ENCODE measurements around the gene DNAH12.

The DNAH12 gene

DNA sequence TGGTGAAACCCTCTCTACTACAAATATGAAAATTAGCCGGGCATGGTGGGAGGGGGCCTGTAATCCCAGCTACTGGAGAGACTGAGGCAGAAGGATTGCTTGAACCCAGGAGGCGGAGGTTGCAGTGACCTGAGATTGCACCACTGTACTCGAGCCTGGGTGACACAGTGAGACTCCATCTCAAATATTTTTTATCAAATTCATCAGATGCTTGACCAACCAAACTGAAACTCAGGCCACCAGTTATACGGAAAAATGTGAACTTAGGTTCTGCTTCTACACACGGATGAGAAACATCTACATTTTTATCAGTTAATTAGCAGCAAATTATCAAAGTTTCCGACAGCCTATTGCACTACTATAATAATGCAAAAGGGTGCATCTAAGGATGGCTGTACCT lies 48.2 kb upstream of the DNAH12 start (continued):
- TF ChIP-seq, protein P1, sequence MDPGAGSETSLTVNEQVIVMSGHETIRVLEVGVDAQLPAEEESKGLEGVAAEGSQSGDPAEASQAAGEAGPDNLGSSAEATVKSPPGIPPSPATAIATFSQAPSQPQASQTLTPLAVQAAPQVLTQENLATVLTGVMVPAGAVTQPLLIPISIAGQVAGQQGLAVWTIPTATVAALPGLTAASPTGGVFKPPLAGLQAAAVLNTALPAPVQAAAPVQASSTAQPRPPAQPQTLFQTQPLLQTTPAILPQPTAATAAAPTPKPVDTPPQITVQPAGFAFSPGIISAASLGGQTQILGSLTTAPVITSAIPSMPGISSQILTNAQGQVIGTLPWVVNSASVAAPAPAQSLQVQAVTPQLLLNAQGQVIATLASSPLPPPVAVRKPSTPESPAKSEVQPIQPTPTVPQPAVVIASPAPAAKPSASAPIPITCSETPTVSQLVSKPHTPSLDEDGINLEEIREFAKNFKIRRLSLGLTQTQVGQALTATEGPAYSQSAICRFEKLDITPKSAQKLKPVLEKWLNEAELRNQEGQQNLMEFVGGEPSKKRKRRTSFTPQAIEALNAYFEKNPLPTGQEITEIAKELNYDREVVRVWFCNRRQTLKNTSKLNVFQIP (CRISPR knock-in tag; IDR thresholded peaks at IDR 0.05; ENCODE audit: borderline replicate concordance, low read depth), result no peak
- TF ChIP-seq ZFP30 (CRISPR knock-in tag; IDR thresholded peaks at IDR 0.05), result no peak
- no peak for TF ChIP-seq TCF4 (CRISPR knock-in tag; IDR thresholded peaks at IDR 0.05; ENCODE audit: borderline replicate concordance)

DNA sequence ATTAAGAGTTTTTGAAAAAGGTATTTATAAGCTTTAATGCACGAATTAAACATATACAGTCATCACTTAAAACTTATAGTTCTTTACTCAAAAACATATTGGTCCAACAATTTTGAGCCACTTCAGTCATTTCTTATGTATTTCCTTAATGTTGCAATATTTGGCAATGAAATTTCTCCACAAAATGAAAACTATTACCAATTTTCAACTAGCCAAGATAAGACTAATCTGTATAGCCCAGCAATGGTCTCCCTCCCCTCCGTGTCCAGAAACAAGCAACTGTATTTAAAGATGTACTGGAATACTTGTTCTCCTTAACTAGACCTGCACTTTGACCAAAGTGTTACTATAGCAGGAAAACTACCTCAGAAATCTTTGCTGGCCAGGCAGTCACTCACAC lies 43.8 kb upstream of the DNAH12 start:
- ATAC-seq, result no peak
- no peak for TF ChIP-seq ISL1 (CRISPR knock-in tag; IDR thresholded peaks at IDR 0.05)
- TF ChIP-seq CSDC2 (CRISPR knock-in tag; IDR thresholded peaks at IDR 0.05), result no peak
- TF ChIP-seq ARNTL (CRISPR knock-in tag; IDR thresholded peaks at IDR 0.05; ENCODE audit: borderline replicate concordance, low read depth), result no peak
- no peak for TF ChIP-seq GLIS3 (CRISPR knock-in tag; IDR thresholded peaks at IDR 0.05)
- TF ChIP-seq, protein P2, sequence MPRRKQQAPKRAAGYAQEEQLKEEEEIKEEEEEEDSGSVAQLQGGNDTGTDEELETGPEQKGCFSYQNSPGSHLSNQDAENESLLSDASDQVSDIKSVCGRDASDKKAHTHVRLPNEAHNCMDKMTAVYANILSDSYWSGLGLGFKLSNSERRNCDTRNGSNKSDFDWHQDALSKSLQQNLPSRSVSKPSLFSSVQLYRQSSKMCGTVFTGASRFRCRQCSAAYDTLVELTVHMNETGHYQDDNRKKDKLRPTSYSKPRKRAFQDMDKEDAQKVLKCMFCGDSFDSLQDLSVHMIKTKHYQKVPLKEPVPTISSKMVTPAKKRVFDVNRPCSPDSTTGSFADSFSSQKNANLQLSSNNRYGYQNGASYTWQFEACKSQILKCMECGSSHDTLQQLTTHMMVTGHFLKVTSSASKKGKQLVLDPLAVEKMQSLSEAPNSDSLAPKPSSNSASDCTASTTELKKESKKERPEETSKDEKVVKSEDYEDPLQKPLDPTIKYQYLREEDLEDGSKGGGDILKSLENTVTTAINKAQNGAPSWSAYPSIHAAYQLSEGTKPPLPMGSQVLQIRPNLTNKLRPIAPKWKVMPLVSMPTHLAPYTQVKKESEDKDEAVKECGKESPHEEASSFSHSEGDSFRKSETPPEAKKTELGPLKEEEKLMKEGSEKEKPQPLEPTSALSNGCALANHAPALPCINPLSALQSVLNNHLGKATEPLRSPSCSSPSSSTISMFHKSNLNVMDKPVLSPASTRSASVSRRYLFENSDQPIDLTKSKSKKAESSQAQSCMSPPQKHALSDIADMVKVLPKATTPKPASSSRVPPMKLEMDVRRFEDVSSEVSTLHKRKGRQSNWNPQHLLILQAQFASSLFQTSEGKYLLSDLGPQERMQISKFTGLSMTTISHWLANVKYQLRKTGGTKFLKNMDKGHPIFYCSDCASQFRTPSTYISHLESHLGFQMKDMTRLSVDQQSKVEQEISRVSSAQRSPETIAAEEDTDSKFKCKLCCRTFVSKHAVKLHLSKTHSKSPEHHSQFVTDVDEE (CRISPR knock-in tag; IDR thresholded peaks at IDR 0.05), result no peak
- TF ChIP-seq, protein P1 (CRISPR knock-in tag; IDR thresholded peaks at IDR 0.05; ENCODE audit: borderline replicate concordance, low read depth), result no peak
- TF ChIP-seq ZC3H10 (CRISPR knock-in tag; IDR thresholded peaks at IDR 0.05), result no peak
- TF ChIP-seq BACH2 (CRISPR knock-in tag; IDR thresholded peaks at IDR 0.05; ENCODE audit: borderline replicate concordance), result no peak
- TF ChIP-seq ZFP30 (CRISPR knock-in tag; IDR thresholded peaks at IDR 0.05), result no peak
- TF ChIP-seq, protein P3, sequence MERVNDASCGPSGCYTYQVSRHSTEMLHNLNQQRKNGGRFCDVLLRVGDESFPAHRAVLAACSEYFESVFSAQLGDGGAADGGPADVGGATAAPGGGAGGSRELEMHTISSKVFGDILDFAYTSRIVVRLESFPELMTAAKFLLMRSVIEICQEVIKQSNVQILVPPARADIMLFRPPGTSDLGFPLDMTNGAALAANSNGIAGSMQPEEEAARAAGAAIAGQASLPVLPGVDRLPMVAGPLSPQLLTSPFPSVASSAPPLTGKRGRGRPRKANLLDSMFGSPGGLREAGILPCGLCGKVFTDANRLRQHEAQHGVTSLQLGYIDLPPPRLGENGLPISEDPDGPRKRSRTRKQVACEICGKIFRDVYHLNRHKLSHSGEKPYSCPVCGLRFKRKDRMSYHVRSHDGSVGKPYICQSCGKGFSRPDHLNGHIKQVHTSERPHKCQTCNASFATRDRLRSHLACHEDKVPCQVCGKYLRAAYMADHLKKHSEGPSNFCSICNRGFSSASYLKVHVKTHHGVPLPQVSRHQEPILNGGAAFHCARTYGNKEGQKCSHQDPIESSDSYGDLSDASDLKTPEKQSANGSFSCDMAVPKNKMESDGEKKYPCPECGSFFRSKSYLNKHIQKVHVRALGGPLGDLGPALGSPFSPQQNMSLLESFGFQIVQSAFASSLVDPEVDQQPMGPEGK (CRISPR knock-in tag; IDR thresholded peaks at IDR 0.05; ENCODE audit: borderline replicate concordance), result no peak
- TF ChIP-seq, protein P4, sequence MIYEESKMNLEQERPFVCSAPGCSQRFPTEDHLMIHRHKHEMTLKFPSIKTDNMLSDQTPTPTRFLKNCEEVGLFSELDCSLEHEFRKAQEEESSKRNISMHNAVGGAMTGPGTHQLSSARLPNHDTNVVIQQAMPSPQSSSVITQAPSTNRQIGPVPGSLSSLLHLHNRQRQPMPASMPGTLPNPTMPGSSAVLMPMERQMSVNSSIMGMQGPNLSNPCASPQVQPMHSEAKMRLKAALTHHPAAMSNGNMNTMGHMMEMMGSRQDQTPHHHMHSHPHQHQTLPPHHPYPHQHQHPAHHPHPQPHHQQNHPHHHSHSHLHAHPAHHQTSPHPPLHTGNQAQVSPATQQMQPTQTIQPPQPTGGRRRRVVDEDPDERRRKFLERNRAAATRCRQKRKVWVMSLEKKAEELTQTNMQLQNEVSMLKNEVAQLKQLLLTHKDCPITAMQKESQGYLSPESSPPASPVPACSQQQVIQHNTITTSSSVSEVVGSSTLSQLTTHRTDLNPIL (CRISPR knock-in tag; IDR thresholded peaks at IDR 0.05; ENCODE audit: low read depth), result no peak
- TF ChIP-seq, protein P5, sequence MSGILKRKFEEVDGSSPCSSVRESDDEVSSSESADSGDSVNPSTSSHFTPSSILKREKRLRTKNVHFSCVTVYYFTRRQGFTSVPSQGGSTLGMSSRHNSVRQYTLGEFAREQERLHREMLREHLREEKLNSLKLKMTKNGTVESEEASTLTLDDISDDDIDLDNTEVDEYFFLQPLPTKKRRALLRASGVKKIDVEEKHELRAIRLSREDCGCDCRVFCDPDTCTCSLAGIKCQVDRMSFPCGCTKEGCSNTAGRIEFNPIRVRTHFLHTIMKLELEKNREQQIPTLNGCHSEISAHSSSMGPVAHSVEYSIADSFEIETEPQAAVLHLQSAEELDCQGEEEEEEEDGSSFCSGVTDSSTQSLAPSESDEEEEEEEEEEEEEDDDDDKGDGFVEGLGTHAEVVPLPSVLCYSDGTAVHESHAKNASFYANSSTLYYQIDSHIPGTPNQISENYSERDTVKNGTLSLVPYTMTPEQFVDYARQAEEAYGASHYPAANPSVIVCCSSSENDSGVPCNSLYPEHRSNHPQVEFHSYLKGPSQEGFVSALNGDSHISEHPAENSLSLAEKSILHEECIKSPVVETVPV (CRISPR knock-in tag; IDR thresholded peaks at IDR 0.05), result no peak
- no peak for TF ChIP-seq TCF4 (CRISPR knock-in tag; IDR thresholded peaks at IDR 0.05; ENCODE audit: borderline replicate concordance)

DNA sequence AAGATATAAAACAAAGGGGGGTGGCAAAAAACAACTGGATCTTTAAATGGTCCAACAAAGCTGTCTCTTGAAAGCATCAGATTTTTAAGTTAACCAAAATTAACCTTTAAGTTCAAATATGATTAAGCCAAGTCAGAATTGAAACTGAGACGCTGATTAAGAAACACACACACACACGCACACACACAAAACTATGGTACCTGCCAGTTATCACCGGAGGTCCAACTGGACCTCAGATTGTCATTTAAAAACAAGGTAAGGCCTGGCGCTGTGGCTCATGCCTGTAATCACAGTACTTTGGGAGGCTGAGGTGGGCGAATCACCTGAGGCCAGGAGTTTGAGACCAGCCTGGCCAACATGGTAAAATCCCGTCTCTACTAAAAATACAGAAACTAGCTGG lies 42.6 kb upstream of the DNAH12 start:
- ATAC-seq, result no peak
- TF ChIP-seq, protein P4 (CRISPR knock-in tag; IDR thresholded peaks at IDR 0.05; ENCODE audit: low read depth), result no peak
- TF ChIP-seq OSR1 (CRISPR knock-in tag; IDR thresholded peaks at IDR 0.05) (no peak), TCF4 (CRISPR knock-in tag; IDR thresholded peaks at IDR 0.05; ENCODE audit: borderline replicate concordance) (no peak), ISL1 (CRISPR knock-in tag; IDR thresholded peaks at IDR 0.05) (no peak)
